Stimulated activated CD4-positive, alpha-beta T cell treated with anti-CD3 and anti-CD28 coated beads, Interleukin-12 subunit alpha, Interleukin-12 subunit beta, amount 100 ng/mL, for 48 hours (primary cell): ENCODE results near the gene ADRA2B.
A peak's percentile ranks its signal among the peaks of the same experiment; 100 is the strongest.
"Not testable (repeated sequence)": the region's sequence is repeated elsewhere in the genome, so short reads cannot be mapped to it uniquely, and the experiment has no call there.

Experiments
- DNase-seq, 3 donors: peaks; one replicate each; pipeline ENCODE4 v3.0.0-alpha.2; 2020; ENCODE audit warnings: low read depth in 2 of 3, low spot score in 1 of 3

The ADRA2B gene

DNA sequence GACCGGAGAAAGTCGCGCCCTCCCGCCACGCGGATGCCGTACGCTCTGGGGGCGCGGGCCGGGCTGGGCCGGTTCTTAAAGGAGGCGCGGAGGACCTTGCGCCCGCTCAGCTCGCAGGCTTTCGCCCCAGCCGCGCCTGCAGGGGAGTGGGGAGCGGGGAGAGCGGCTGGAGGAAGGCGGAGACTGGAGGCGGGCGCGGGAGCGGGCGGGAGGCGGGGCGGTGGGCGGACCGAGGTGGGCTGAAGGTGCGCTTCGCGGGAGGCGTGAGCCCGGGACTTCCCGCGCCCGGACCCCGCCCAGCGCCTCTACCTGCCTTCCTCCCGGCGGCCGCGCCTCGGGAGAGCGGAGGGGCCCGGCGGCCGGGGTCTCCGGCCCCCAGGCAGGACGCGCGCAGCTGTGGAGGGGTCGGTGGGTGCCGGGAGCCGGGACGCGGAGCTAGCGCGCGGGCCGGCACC lies at the start of gene ADRA2B:
ADRA2B (minus strand) TSS at position 148 of the 455 bp plus-strand sequence. CDS start 422 bp downstream, outside the sequence.
- peak in 2 of 3 donors; percentile 42 to 73 for DNase-seq

DNA sequence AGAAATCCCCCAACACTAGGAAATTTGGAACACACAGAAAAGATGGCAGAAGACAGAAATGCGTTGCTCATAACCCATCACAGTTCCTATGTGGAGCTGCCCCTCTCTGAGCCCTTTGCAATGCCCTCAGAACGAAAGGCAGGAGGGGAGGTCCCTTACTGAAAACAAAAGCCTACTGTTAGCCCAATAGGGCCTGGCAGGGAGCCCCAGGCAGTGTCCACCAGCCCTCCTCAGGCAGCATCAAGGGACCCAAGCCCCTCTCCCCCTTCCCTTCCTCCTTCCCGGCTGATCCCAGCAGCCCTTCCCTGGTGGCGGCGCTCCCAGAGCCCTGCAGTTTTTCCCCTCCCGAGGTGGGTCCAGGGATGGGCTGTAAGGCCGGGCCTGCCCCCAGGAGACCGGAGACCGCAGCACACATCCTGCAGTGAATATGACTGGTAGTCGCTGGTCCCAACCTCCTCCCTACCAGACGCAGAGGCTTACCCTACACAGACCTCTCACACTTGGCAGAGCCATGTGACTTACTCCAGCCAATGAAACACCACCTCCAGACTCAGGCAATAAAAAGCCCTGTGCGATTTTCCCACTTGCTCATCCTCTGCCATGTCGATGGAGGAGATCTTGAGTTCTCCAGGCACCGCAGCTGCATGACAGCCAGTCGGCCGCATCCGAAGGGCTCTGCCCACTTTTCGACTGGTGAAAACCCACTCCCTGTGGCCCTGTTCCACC lies 48.3 kb upstream of the ADRA2B start:
- no peak for DNase-seq

DNA sequence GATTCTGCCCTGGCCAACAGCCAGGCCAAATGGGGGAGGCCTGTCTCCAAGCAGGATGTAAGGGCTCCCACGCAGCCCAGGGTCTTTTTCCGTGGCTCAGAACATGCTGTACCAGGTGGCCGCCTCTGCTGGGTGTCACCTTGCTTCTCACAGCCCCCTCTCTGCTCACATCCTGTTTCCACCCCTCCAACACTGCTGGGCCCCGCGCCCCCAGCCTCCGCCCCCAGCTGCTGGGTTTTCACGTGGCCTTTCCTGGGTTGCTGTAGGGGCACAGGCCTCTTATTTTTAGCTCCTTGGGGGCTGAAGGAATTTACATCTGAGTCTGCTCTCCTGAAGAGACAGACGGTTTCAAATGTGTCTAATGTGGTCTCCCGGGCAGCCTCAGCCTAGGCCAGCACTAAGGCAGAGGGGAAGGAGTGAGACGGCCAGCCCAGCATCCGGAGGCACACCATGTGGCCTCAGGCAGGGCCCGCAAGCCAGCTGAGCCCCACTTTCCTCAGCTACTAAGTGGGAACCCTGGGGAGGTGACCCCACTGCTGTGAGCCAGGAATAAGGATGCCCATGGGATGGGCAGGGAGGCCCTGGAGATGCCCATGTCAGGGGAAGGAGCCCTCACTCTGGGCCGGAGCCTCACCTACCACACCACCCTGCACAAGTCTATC lies 47.5 kb upstream of the ADRA2B start:
- DNase-seq = peak in 1 of 3 donors; percentile 78

DNA sequence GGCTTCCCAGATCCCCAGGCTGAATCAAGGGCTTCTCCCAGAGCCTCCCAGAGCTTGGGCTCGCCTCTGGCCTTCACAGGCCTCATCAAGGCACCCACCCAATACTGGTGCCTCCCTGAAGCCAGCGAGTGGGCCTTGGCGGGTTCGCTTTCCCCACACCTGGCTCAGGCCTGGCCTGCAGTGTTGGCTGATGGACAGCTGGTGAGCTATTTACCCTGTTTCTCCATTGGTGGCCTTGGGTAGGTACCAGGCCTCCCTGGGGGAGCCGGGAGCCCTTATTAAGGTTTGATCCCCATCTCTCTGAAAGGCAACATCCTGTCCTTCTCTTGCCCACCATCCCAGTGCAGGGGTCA lies 47.0 kb upstream of the ADRA2B start:
- no peak for DNase-seq

DNA sequence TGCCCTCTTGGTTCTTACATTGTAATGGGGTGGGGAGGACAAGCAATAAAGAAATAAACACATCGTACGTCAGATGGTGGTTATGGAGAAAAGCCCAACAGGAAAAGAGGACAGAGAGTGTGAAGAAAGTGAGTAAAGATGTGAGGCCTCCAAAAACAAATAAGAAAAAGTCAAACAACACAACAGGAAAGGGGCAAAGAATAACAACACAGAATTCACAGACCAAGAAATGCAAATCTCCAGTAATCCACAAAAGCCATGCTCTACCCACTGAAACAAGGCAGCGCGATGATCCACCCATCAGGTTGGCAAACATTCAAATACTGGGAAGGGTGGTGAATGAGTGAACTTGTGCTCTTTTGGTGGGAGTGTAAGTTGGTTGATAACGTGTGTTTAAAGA lies 45.5 kb upstream of the ADRA2B start:
- no peak for DNase-seq

DNA sequence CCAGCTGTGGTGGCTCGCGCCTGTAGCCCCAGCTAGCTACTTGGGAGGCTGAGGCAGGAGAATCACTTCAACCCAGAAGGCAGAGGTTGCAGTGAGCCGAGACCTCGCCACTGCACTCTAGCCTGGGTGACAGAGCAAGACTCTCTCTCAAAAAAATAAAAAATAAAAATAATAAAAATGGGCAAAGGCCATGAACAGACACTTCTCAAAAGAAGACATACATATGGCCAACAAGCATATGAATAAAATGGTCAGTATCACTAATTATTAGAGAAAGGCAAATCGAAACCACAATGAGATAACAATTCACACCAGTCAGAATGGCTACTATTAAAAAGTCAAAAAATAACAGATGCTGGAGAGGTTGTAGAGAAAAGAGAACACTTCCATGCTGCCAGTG lies 44.0 kb upstream of the ADRA2B start:
- DNase-seq = not testable (repeated sequence)

DNA sequence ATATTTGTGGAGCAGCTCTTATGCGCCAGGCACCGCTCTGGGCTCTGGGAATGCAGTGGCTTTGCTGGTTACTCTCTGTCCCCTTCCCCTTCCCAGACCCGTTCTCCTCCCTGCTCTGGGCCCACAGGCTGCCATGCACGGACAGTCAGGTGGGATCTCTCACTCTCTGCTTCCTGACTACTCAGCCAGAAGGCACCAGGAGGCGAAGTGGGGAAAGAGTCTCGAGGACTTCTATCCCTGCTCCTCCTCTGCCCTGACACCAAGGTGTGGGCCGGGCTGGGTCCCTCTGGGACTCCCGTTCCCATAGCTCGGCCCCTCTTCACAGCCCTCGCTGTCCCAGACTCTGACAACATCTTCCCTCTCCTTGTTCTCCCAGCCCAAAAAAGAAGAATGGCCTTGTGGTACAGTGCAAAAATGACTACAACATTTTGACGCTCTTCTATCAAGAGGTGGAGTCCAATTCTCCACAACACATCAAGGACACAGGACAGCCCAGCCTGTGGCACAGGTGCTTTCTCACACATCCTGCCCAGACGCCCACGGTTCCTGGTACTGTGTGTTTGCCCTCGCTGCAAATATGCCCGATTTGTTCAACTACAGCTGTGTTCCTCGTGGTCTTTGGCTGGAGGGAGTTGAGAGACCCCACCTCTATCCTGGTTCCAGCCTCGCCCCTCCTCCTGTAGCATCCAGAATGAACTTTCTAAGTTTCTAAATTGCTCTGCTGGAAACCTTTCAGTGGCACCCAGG lies 42.9 kb upstream of the ADRA2B start:
- DNase-seq = no peak

DNA sequence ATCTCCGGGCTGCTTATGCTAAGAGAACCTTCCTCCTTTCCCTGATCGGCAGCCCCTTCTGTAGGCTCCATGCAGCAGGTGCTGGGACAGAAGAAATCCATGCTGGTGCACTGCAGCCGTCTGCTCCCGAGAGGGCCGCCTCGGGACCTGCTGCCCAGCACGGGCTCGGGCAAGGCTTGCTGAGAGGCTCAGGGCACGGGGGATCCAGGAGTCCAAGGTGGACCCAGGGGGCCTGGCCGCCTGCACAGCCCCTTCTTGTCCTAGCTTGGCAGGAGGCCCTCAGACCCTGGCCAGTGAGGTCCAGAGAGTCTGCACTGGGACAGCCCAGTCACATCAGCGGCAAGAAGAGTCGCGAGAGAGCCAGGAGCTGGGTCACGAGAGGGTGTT lies 42.2 kb upstream of the ADRA2B start:
- DNase-seq = no peak

DNA sequence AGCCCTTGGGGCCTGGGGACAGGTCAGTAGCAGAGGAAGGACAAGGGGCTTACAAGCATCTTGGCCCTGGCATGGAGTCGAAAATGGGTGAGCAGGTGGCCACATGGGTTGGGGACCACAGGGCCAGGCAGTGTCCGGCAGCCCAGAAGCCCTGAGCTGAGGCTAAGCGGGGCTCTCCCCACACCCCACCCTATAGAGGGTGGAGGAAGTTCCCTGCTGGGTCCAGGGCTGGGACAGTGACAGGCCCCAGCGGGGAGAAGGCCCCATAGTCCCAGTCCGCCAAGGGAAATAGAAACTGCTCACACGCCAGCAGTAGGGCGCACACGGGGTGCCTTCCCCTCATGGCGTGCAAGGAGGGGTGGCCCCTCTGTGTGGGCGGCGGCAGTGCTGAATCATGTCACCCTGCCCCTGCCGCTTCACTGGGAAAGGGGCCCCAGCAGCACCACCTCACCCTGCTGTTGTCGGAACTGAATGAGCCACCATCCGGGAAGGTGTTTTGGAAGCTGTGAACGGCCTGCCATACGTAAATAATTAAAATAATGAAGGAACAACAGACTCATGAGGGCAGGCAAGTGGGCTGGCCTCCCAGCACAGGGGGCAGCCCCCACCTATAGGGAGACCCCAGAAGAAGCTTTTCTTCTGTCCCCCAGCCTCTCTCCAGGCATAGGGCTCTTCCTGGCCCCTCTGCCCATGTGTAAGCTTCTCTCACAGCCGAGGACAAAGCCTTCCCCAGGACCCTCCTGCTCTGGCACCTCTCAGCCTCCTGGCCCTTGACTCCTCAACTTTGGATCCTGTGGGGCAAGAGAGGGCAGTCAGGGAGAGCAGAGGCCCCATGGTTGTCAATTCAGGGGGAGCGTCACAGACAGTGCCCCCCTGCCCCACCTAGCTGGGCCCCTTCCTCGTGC lies 41.5 kb upstream of the ADRA2B start:
- peak; percentile 92 to 97 (median 96) for DNase-seq

DNA sequence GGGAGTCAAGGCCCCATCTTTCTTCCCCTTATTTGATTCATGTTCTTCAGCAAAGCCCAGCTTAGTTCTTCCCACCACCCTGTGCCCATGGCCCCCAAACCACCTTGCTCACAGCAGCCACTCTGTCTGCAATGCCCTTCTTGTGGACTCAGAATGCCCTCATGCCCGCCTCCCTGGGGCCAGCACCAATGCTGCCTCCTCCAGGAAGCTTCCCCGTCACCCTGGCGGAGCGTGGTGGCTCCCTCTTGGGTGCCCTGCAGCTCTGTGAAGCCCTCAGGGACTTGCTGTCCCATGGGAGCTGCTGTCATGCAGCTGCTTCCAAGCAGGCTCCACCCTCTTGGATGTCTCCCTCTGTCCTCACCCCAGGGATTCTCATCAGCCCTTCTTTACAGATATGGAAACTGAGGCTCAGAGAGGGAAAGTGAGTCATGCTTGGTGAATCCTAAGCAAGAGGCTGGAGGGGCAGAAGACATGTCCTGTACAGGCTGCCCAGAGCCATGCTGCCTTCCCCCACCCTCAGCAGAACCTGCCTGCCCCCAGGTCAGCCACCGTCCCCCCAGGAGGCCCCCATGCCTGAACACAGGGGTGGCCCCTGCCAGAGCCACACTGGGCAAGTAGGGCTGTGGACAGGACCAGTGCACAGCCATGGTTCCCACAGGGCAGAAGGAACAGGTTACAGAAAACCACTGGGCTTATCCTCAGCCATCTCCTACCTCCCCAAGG lies 40.7 kb upstream of the ADRA2B start:
- DNase-seq = no peak

DNA sequence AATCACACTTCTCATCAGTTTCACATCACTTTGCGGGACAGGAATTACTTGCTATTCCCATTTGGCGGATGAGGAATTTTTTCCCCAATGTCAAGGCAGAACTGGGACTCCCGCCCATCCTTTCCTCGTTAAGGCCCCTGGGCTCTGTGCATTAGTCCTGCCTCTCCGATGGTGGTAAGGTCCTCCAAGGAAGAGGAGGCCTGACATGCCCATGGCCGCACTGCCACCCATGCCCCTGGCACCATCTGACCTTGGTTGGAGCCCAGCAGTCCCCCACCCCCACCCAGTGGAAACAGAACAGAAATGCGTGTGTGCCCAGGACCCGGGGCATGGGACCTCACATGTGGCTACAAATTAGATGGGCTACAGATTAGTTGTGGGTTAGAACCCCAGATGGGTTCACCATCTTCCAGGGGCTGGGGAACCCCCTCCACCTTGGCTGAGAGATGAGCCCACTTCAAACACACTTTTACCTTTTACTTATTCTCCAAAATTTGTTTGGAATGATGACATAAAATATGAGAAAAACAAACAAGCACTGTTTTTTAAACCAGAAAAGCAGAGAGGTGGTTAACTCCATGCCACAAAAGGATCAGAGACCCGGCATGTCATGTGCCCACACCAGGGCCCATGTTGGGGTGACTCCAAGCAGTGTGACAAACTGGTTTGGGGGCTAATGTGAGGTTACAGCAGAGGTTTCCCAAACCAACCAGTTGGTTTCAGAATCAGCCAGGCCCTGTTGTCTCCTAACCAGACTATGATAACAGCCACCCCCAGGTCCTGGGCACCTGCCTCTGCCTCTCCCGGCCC lies 39.8 kb upstream of the ADRA2B start:
- DNase-seq = no peak

DNA sequence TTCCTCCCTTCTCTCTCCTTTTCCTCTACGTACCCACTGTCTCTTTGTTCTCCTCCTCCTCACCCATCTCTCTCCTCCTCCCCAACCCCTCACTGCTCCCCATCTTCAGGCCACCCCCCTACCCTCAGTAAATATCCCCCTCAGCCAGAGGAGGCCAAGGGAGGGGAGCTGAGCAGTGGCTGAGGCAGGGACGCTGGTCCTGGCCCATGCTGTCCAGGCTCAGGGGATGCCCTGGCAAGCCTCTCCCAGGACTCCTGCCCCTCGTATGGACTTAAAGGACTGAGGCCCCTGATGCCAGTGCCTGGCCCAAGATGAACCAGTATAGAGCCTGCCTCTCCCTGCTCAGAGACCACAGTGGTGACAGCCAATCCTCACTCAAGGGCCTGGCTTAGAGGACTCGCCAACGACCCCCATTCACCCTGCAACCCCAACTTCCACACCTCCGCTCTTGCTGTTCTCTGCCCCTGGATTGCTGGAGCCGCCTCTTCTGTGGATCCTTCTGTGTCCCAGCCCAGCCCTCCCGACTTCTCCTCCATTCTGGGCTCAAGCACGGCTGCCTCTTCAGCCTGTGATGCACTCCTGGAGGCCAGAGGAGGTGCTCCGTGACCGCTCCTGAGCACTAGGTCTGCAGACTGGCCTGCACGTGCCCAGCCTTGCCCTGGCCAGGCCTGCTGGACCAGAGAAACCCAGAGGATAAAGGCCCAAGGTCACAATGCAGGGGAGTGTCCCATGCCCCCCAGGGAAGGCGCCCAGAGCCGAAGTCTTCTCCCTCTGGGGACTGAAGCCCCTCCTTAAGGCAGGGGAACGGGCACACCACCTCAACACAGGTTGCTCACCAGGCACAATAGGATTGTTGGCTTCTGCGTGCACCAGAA lies 38.4 kb upstream of the ADRA2B start:
- DNase-seq = no peak

DNA sequence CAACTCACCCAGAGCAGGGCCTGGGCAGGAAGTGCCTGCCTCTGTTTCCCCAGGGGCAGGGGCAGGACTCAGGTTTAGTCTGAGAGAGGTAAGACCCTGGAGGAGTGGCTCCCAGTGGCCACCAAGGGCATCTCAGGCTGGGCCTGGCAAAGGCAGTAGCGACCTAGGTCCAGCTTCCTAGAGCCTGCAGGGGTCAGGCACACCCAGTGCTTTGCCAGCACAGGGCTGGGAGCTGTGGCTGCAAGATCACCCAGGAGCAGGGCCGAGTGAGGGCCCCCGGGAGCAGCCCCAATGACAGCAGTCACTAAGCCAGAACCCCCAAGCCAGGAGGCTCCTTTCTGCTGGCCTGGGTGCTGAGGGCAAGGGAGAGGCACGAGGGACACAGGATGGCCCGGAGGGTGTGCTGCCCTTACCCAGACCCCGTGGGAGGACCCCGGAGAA lies 37.6 kb upstream of the ADRA2B start:
- no peak for DNase-seq

DNA sequence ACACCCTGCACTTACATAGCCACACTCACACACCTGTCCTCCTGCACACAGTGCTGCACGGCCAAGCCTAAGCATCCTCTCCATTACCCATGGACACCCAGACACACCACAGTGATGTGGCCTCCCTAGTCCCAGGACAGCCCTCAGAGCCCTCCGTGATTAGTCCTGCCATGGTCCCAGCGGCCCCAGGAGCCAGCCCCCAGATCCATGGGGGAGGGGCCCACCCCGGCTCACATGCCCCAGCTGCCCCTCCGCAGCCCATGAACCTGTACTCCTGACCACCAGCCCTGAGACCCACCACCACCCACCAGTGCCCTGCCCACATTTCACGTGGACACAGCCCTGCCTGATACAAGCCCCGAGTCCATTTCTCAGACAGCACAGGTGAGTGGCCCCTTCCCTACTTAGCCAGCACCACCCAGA lies 36.9 kb upstream of the ADRA2B start:
- DNase-seq = no peak

DNA sequence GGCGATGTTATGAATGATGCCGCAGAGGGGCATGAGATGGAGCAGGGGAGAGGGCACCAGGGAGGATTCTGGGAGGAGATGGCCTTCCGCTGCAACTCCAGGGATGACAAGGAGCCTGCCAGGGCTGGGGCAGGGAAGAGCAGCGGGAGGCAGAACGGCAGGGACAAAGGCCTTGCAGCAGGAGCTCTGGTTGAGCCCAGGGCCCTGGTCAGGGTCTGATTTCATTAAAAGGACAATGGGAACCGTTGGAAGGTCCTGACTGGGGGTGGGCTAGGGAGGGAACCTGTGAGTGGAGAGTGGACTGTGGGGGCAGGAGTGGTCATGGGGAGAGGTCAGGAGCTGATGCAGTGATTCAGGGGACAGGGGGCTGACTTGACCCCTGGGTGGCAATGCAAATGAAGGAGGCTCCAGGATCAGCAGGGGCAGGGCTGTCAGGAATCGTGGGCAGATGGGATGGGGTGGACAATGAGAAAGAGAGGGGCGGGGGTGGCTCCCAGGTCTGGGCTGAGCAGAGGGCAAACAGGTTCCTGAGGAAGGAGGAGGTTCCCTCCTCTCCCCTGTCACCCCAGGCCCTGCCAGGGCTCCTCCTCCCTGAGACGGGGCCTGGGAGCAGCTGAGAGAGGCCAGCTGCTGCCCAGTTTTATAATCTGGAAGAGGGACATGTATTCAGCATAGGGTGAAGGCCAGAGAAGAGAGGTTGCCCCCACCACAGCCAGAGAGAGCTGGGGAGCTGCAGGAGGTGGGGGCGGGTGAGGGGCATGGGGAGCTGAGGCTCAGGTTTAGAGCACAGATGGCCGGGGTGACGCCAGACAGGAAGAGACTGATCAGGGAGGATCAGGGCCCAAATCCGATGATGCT lies 36.2 kb upstream of the ADRA2B start:
- DNase-seq = no peak

DNA sequence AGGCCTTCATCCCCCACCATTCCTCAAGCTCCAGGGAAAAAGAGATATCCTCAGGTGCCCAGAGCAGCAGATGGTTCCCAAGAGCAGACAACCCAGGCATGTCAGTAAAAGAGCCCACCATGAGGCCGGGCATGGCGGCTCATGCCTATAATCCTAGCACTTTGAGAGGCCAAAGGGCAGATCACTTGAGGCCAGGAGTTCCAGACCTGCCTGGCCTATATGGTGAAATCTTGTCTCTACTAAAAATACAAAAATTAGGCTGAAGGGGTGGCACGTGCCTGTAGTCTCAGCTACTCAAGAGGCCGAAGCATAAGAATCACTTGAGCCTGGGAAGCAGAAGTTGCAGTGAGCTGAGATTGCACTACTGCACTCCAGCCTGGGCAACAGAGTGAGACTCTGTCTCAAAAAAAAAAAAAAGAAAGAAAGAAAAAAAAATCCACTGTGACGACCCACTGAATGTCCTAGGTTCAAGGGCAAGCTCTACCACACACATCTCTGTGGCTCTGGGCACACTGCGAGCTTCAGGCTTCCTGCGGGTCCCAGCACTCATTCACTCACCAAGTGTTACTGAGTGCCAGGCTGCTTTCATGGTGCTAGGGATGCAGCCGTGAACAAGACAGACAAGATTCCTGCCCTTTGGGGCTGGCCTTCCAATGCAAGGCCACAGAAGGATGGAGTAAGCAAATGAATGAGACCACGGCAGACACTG lies 35.4 kb upstream of the ADRA2B start:
- no peak for DNase-seq
